ENCODE data around the gene ZBTB7C.

The ZBTB7C gene

GRCh38 chr18:48074929-48075706 lies 334.1 kb downstream of the ZBTB7C start:
- DNase-seq = no peak

GRCh38 chr18:48073211-48073930 lies 335.8 kb downstream of the ZBTB7C start:
- DNase-seq = no peak

- DNase-seq = no peak
These were observed 336.6 kb downstream of the ZBTB7C start for GRCh38 chr18:48072428-48073204.

GRCh38 chr18:48068916-48069445 lies 340.2 kb downstream of the ZBTB7C start:
- no peak for DNase-seq

- no peak for DNase-seq
These were observed 342.9 kb downstream of the ZBTB7C start for GRCh38 chr18:48066225-48066652.

- no peak for DNase-seq
These were observed 343.6 kb downstream of the ZBTB7C start for GRCh38 chr18:48065601-48065995.

- no peak for DNase-seq
These were observed 344.1 kb downstream of the ZBTB7C start for GRCh38 chr18:48064978-48065600.

- no peak for DNase-seq
These were observed 347.2 kb downstream of the ZBTB7C start for GRCh38 chr18:48061781-48062570.

GRCh38 chr18:48060970-48061369 lies 348.2 kb downstream of the ZBTB7C start:
- DNase-seq = no peak

GRCh38 chr18:48060346-48060745 lies 348.8 kb downstream of the ZBTB7C start:
- no peak for DNase-seq

GRCh38 chr18:48059455-48060010 lies 349.6 kb downstream of the ZBTB7C start:
- no peak for DNase-seq

GRCh38 chr18:48058486-48058885 lies 350.7 kb downstream of the ZBTB7C start:
- DNase-seq = no peak

- no peak for DNase-seq
These were observed 352.2 kb downstream of the ZBTB7C start for GRCh38 chr18:48057018-48057417.

- no peak for DNase-seq
These were observed 353.8 kb downstream of the ZBTB7C start for GRCh38 chr18:48055351-48055750.

- no peak for DNase-seq
These were observed 355.0 kb downstream of the ZBTB7C start for GRCh38 chr18:48053881-48054816.

- no peak for DNase-seq
These were observed 356.3 kb downstream of the ZBTB7C start for GRCh38 chr18:48052842-48053241.

GRCh38 chr18:48051945-48052840 lies 357.0 kb downstream of the ZBTB7C start:
- no peak for DNase-seq

GRCh38 chr18:48050176-48050575 lies 359.0 kb downstream of the ZBTB7C start:
- DNase-seq = no peak

- DNase-seq = no peak
These were observed 359.4 kb downstream of the ZBTB7C start for GRCh38 chr18:48049757-48050156.

Measured in SHP77 (cell line).